Ovary (tissue), 9 donors: ENCODE data around the gene ENTR1. TPM values are rescaled to one million over a fixed set of nuclear protein-coding genes. Genes with fewer than 3 reads are reported as not detected.

Experiments
- DNase-seq, 5 donors: peaks; one replicate each; pipeline ENCODE4 v3.0.0-alpha.2; 2019 to 2020
- H3K27ac ChIP-seq, 2 donors: fragments of 200-600 bp; one replicate each; pipeline versions ENCODE4 v1.5.1 to v1.8.0; 2019 to 2022
- H3K27me3 ChIP-seq: fragments of 200-600 bp; one replicate; pipeline ENCODE4 v1.8.0; 2022
- H3K36me3 ChIP-seq: fragments of 200-600 bp; sonication (generic); one replicate; pipeline ENCODE4 v1.5.1; 2019
- H3K4me1 ChIP-seq: one replicate; pipeline ENCODE4 v1.8.1; 2013; ENCODE audit warnings: mild to moderate bottlenecking, moderate library complexity; ENCODE audit not compliant: insufficient read depth
- H3K4me3 ChIP-seq: fragments of 200-600 bp; sonication (generic); one replicate; pipeline ENCODE4 v1.5.1; 2017
- H3K9me3 ChIP-seq, 2 donors: fragments of 200-600 bp in 1 of 2; sonication (generic) in 1 of 2; one replicate each; pipeline versions ENCODE4 v1.5.1 to v1.8.1; 2013 to 2019; ENCODE audit warnings: mild to moderate bottlenecking in 1 of 2, moderate library complexity in 1 of 2
- EP300 ChIP-seq: sonication (generic); formaldehyde crosslinking; IDR thresholded peaks from one replicate; pipeline ENCODE4 v1.6.1; 2017; ENCODE audit warnings: antibody characterized with exemption
- POLR2A ChIP-seq: fragments of 450-650 bp; IDR thresholded peaks from one replicate; pipeline ENCODE4 v1.6.1; 2017; ENCODE audit warnings: antibody characterized with exemption, mild to moderate bottlenecking, moderate library complexity
- WGBS, 3 donors: extraction: QIAGEN DNeasy Blood & Tissue Kit in 1 of 3; methylation state at CpG; one replicate each; pipeline versions ENCODE4 v1.1.5 to v1.1.7; 2013 to 2017; 5-methylcytosine and 5-hydroxymethylcytosine counted together
- intact Hi-C, 4 donors: fragments of 100-400 bp; cut with DNase I; formaldehyde crosslinking; loops; one replicate each; pipeline versions ENCODE4 v1.11.0 to v1.15.1; 2022 to 2023
- polyA plus RNA-seq, 2 donors: library from polyadenylated mRNA; stranded (reverse); fragments of 200-250 nt in 1 of 2; fragments of 350-450 nt in 1 of 2; fragmentation: Illumina TruSeq in 1 of 2; extraction: RNeasy Lipid Tissue Mini Kit (QIAGEN cat#74804) in 1 of 2; gene quantifications; one replicate each; pipeline ENCODE4 v1.2.3, GENCODE V29; 2013 to 2014
- total RNA-seq, 7 donors: library from RNA; depleted of rRNA in 2 of 7; stranded (reverse); fragments of >200 nt in 2 of 7; fragmentation: NEBNext Ultra II Directional in 3 of 7; extraction: Animal tissue kit (Norgen Biotek cat#: 25700) in 3 of 7; gene quantifications; one replicate each; pipeline versions ENCODE4 v1.1.0 to v1.2.4, GENCODE V29; 2016 to 2023
- TF ChIP-seq, protein P1 (sequence below), 3 donors: fragments of 450-650 bp in 2 of 3; fragments of 200-600 bp in 1 of 3; IDR thresholded peaks; one replicate each; pipeline versions ENCODE4 v1.5.1 to v1.8.0; 2016 to 2022; ENCODE audit warnings: antibody characterized with exemption in 3 of 3, mild to moderate bottlenecking in 1 of 3
- donor health status: DM: no; HTN: no; CAD: no; lungs with moderate emphysema.
- donor health status: DM: no; HTN: no; CAD: no.
- donor health status: Bipolar disorder and iron deficiency.
- donor health status: DM: yes; HTN: yes; CAD: no.
- donor health status: DM: no; HTN: no; CAD: no.
- donor health status: DM: yes; HTN: yes; CAD: no.

The ENTR1 gene
- total and polyA plus RNA-seq, 9 donors = 19.3 to 52.5 (median 27.2) TPM

DNA sequence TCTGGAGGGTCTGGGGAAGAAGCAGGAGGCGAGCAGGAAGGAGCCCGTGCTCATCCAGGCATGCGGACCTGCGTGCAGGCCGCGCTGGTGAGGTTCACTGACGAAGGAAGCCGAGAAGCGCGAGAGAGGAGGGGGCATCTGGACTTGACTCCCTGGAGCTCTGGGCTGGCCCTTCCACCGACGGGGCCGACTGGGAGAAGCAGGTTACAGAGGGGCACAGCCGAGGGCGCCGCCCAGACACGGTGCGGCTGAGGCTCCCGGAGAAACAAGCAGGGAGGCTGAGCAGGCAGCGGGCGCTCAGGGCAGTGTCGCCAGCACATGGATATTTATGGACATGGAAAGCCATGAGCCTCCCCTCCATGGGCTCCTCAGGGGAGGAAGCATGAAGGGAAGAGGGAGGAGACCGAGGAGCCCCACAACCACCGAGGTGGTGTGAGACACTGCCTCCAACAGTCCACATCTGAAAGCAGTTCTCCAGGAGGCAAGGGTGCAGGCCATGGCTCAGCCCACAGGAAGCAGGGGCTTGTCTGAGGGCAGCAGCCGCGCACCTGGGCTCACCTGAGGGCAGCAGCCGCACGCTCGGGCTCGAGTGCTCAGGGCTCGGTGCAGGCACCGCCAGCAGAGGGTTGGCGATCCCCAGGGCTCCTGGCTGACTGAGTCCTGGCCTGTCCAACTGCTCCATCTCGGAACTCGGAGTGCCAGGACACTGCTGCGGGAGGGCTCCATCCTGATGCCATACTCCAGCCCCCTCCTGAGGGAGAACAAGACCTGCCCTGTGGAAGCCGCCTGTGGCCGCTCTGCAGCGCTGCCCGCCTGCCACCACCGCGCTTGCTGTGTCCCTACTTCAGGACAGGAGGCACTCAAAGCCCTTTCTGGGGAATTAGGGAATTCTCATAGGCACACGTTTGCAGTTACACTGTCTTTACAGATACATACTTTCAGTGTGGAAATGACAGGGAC is 44.9 kb upstream of the ENTR1 start:
- WGBS, 3 donors = 88 to 92% (median 89%) methylated on average over 32 to 43 of the region's 43 CpGs

DNA sequence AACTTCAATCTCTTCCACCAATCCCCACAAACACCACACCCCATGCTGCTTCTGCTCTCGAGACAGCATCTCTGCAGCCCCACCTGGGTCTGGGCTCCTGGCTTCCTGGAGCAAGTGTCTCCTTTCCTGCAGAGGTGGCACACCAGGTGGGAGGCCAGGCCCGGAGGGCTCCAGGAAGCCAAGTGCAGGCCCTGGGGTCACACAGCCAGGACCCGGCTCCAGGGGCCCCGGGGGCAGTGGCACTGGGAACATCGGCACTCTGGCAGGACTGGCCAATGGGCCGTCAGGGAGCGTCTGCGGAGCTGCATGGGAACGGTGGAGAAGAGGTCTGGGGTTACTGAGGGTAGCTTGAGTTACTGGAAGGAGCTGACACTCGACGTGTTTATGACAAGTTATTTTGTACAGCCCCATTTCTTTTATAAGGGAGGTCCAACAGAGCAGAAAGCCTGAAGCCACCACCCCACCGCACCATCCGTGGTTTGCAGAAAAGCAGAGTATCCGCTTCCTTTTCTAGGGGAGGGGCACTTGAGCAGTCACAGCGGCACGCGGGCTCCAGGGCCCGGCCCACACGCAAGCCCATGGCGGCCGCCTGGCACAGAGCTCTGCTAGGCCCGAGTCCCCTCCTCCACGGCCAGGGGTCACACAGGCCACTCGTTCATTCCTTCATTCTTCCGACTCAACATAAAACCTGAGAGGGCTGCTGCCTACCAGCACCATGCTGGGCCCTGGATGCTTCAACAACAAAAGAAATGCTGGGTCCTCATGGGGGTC is 43.8 kb upstream of the ENTR1 start:
- TF ChIP-seq POLR2A = no peak
- no peak for TF ChIP-seq EP300
- TF ChIP-seq, protein P1, sequence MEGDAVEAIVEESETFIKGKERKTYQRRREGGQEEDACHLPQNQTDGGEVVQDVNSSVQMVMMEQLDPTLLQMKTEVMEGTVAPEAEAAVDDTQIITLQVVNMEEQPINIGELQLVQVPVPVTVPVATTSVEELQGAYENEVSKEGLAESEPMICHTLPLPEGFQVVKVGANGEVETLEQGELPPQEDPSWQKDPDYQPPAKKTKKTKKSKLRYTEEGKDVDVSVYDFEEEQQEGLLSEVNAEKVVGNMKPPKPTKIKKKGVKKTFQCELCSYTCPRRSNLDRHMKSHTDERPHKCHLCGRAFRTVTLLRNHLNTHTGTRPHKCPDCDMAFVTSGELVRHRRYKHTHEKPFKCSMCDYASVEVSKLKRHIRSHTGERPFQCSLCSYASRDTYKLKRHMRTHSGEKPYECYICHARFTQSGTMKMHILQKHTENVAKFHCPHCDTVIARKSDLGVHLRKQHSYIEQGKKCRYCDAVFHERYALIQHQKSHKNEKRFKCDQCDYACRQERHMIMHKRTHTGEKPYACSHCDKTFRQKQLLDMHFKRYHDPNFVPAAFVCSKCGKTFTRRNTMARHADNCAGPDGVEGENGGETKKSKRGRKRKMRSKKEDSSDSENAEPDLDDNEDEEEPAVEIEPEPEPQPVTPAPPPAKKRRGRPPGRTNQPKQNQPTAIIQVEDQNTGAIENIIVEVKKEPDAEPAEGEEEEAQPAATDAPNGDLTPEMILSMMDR (IDR thresholded peaks at IDR 0.05) = no peak
- Histone ChIP-seq H3K4me3 (no peak overlapping the region), H3K36me3 (no peaks in the 10 kb centered on the region), H3K9me3 (no peaks in the 10 kb centered on the region), H3K27me3 (no peaks in the 10 kb centered on the region), H3K4me1 (no peaks in the 10 kb centered on the region), H3K27ac (no peak overlapping the region)
- 77 to 82% (median 79%) methylated on average over 24 to 25 of the region's 25 CpGs for WGBS, 3 donors
- intact Hi-C loops = no loop called here
- no peak for DNase-seq

More for the DNA sequence above, 44.9 kb upstream of the ENTR1 start:
- H3K36me3 ChIP-seq = no peaks in the 10 kb centered on the region
- H3K27me3 ChIP-seq = no peaks in the 10 kb centered on the region
- intact Hi-C loops = no loop called here
- H3K4me1 ChIP-seq = no peaks in the 10 kb centered on the region
- H3K4me3 ChIP-seq = no peak overlapping the region
- no peak for DNase-seq
- H3K9me3 ChIP-seq = no peaks in the 10 kb centered on the region
- H3K27ac ChIP-seq = no peak overlapping the region
- TF ChIP-seq POLR2A = no peak
- no peak for TF ChIP-seq EP300
- TF ChIP-seq, protein P1 (IDR thresholded peaks at IDR 0.05) = no peak

DNA sequence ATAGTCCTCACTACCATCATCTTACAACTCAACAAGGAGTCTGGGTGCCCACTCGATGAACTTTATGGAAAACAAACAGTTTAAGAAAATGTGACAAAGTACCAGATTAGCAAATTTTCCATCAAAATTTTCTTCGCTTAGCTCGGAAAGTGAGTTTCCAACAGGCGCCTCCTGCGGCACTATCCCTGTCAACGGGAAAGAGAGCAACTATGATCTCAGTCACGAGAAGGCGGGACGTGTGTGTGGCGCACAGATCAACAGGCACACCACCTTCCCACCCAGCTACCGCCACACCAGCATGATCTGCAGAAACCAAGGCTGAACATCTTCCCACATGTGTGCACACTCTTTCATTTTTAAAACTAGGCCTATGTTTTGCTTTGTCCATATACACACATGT is 42.9 kb upstream of the ENTR1 start:
- Histone ChIP-seq H3K4me3 (no peak overlapping the region), H3K36me3 (no peaks in the 10 kb centered on the region), H3K27ac (no peak overlapping the region), H3K9me3 (no peaks in the 10 kb centered on the region), H3K27me3 (no peaks in the 10 kb centered on the region), H3K4me1 (no peaks in the 10 kb centered on the region)
- 86 to 88% (median 87%) methylated on average over 11 of the region's 11 CpGs for WGBS, 3 donors
- no peak for DNase-seq
- TF ChIP-seq, protein P1 (IDR thresholded peaks at IDR 0.05) = no peak
- TF ChIP-seq POLR2A (no peak), EP300 (no peak)
- intact Hi-C loops = no loop called here

DNA sequence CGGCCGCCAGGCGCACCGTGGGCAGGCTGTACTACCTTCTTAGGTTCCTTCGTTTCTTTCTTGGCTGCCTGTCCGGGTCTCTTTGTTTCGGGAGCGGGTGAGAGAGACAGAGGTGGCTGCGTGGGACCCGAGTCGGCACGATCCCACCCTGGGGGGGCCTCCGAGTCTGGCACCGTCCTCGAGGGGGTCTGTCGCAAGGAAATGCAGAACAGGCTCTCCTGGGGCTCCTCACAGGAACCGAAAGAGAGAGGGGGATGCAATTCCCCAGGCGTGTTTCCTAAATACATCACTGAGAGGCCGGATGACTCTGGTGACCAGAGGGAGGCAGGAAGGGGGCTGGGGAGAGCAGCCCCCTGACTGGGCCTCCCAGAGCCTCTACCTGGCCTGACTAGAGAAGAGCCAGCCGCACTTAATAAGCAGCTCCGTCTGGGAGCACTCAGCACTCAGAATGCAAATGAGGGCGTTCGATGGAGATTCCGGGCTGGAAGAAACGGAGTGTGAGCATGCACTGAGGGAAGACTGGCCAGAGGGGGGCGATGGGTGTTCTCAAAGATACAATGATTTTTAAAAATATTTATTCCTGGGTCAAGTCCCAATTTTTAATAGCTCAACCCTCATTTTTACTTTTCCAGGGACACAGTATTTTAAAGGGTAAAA is 40.9 kb upstream of the ENTR1 start:
- Histone ChIP-seq H3K4me1 (no peaks in the 10 kb centered on the region), H3K4me3 (no peak overlapping the region), H3K27ac (no peak overlapping the region), H3K9me3 (no peaks in the 10 kb centered on the region), H3K27me3 (no peaks in the 10 kb centered on the region), H3K36me3 (no peaks in the 10 kb centered on the region)
- intact Hi-C loops = no loop called here
- 82 to 88% (median 85%) methylated on average over 26 of the region's 26 CpGs for WGBS, 3 donors
- DNase-seq = no peak
- TF ChIP-seq EP300 (no peak), POLR2A (no peak)
- TF ChIP-seq, protein P1 (IDR thresholded peaks at IDR 0.05) = no peak
